Testis (tissue), 3 donors: ENCODE results near the gene MTARC2. TPM values are rescaled to one million over a fixed set of nuclear protein-coding genes. Genes with fewer than 3 reads are reported as not detected.
A peak's percentile ranks its signal among the peaks of the same experiment; 100 is the strongest.

Source experiments
- DNase-seq: peaks from one replicate; pipeline ENCODE4 v3.0.0-alpha.2; 2019
- H3K27ac ChIP-seq, 2 donors: fragments of 200-600 bp; sonication (generic); one replicate each; pipeline ENCODE4 v1.5.1; 2019
- H3K27me3 ChIP-seq: fragments of 200-600 bp; sonication (generic); one replicate; pipeline ENCODE4 v1.5.1; 2019
- H3K36me3 ChIP-seq: fragments of 200-600 bp; sonication (generic); one replicate; pipeline ENCODE4 v1.5.1; 2017; ENCODE audit warnings: low read depth; ENCODE audit errors: missing control alignments
- H3K4me1 ChIP-seq: fragments of 200-600 bp; sonication (generic); one replicate; pipeline ENCODE4 v1.5.1; 2019
- H3K4me3 ChIP-seq, 2 donors: fragments of 200-600 bp; sonication (generic); one replicate each; pipeline ENCODE4 v1.5.1; 2017 to 2019
- H3K9me3 ChIP-seq: fragments of 200-600 bp; sonication (generic); one replicate; pipeline ENCODE4 v1.5.1; 2017
- POLR2A ChIP-seq: fragments of 450-650 bp; IDR thresholded peaks from one replicate; pipeline ENCODE4 v1.6.1; 2017; ENCODE audit warnings: antibody characterized with exemption, mild to moderate bottlenecking, moderate library complexity
- WGBS, 2 donors: methylation state at CpG; one replicate each; pipeline ENCODE4 v1.1.5; 2018; 5-methylcytosine and 5-hydroxymethylcytosine counted together
- intact Hi-C: fragments of 100-400 bp; cut with DNase I; formaldehyde crosslinking; loops from one replicate; pipeline ENCODE4 v1.15.1; 2023; ENCODE audit warnings: low total_unique reads
- polyA plus RNA-seq: library from polyadenylated mRNA; stranded (reverse); fragments of 350-450 nt; fragmentation: Illumina TruSeq; extraction: RNeasy Lipid Tissue Mini Kit (QIAGEN cat#74804); gene quantifications from one replicate; pipeline ENCODE4 v1.2.3, GENCODE V29; 2014; ENCODE audit warnings: low read depth, low replicate concordance; ENCODE audit not compliant: insufficient read depth
- total RNA-seq, 2 donors: library from RNA; depleted of rRNA; stranded (reverse); fragments of >200 nt; gene quantifications; one replicate each; pipeline ENCODE4 v1.2.3, GENCODE V29; 2016
- TF ChIP-seq, protein P1 (sequence below), 3 experiments: fragments of 450-650 bp in 2 of 3; fragments of 200-600 bp in 1 of 3; sonication (generic) in 1 of 3; IDR thresholded peaks; one replicate each; pipeline ENCODE4 v1.5.1; 2016 to 2019; ENCODE audit warnings: antibody characterized with exemption in 3 of 3, mild to moderate bottlenecking in 2 of 3, moderate library complexity in 1 of 3

The MTARC2 gene
- total and polyA plus RNA-seq, 3 donors from 2014 or later = 28.5 to 58.7 (median 56.7) TPM

DNA sequence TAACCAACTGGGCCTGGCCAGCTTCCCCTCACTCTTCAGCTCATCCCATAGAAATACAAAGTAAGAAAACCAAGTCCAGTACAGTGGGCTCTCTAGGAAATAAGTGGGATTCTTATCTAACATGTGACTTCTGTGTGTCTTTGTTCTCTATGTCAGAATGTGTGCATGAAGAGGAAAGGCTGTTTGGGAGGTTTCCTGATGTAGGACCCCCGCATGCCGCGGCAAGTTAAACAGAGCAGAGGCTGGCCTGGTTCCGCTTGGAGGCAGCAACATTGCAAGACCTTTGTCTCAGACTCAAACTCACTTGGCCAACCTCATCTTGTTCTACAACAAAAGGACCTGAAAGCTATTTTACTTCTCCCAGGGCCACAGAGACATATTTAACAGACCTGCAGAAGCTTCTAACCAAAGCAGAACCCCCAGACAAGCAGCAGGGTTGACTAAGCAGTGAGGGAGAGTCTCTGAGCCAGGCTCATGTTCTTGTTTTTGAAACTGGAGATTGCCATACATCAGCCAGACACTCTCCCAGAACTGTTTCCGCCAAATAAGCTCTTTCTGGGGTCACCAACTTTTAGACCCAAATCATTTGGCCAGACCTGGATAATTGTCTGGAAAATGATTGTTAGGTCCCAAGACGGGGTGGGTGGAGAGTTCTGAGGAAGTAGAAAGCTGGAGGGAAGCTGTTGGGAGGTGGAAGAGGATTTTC lies 6.2 kb downstream of the MTARC2 start:
- 78 to 79% methylated on average over 6 of the region's 6 CpGs for WGBS, 2 donors
- H3K27me3 ChIP-seq = no peaks in the 10 kb centered on the region
- TF ChIP-seq, protein P1, sequence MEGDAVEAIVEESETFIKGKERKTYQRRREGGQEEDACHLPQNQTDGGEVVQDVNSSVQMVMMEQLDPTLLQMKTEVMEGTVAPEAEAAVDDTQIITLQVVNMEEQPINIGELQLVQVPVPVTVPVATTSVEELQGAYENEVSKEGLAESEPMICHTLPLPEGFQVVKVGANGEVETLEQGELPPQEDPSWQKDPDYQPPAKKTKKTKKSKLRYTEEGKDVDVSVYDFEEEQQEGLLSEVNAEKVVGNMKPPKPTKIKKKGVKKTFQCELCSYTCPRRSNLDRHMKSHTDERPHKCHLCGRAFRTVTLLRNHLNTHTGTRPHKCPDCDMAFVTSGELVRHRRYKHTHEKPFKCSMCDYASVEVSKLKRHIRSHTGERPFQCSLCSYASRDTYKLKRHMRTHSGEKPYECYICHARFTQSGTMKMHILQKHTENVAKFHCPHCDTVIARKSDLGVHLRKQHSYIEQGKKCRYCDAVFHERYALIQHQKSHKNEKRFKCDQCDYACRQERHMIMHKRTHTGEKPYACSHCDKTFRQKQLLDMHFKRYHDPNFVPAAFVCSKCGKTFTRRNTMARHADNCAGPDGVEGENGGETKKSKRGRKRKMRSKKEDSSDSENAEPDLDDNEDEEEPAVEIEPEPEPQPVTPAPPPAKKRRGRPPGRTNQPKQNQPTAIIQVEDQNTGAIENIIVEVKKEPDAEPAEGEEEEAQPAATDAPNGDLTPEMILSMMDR (IDR thresholded peaks at IDR 0.05) = no peak
- TF ChIP-seq POLR2A = no peak
- no peaks in the 10 kb centered on the region for H3K9me3 ChIP-seq
- no peaks in the 10 kb centered on the region for H3K36me3 ChIP-seq
- no peak overlapping the region for H3K4me3 ChIP-seq
- peak overlapping the region in 1 of 2 donors; percentile 6 for H3K27ac ChIP-seq
- H3K4me1 ChIP-seq = peaks cover 41% of the 10 kb centered on the region
- no peak for DNase-seq
- intact Hi-C loops = no loop called here

DNA sequence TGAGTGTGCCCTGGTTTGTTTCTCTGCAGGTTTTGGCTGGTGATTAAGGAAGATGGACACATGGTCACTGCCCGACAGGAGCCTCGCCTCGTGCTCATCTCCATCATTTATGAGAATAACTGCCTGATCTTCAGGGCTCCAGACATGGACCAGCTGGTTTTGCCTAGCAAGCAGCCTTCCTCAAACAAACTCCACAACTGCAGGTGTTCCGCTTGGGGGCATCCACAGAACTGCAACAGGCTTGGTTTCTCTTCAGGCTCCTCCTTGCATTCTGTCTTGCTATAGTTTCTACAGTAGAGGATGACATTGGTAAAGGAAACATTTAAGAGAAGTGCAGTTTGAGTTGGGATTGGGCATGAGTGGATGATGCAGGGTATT lies 6.8 kb downstream of the MTARC2 start:
- no peaks in the 10 kb centered on the region for H3K36me3 ChIP-seq

DNA sequence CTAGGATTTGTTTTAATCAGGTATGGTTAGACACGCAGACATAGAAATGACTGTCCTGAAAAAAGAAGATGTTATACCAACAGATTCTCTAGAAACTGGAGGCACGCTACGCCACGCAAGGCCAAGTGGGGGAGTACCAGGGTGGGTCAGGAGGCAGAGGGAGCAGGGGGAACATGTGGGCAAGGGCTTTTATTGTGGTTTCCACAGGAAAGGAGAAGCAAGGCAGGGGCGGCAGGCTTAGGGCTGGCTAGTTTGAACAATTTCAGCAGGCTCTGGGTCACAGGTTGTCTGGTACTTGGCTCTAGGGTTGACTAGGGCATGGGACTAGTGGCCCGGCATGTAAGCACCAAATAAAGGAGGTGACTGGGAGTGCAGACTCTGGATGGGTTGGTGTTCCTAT lies 7.2 kb downstream of the MTARC2 start:
- Histone ChIP-seq H3K27me3 (no peaks in the 10 kb centered on the region), H3K4me1 (peaks cover 36% of the 10 kb centered on the region), H3K36me3 (no peaks in the 10 kb centered on the region), H3K4me3 (no peak overlapping the region), H3K9me3 (no peaks in the 10 kb centered on the region), H3K27ac (no peak overlapping the region)
- intact Hi-C loops = no loop called here
- TF ChIP-seq POLR2A = no peak
- TF ChIP-seq, protein P1 (IDR thresholded peaks at IDR 0.05) = no peak
- no peak for DNase-seq
- WGBS, 2 donors = 72 to 89% methylated on average over 6 of the region's 6 CpGs

More for the DNA sequence above, 6.8 kb downstream of the MTARC2 start:
- H3K4me1 ChIP-seq = peaks cover 36% of the 10 kb centered on the region
- no peak overlapping the region for H3K4me3 ChIP-seq
- no peaks in the 10 kb centered on the region for H3K27me3 ChIP-seq
- H3K27ac ChIP-seq = no peak overlapping the region
- no peak for TF ChIP-seq POLR2A
- TF ChIP-seq, protein P1 (IDR thresholded peaks at IDR 0.05) = no peak
- 93 to 98% methylated on average over 4 of the region's 4 CpGs for WGBS, 2 donors
- H3K9me3 ChIP-seq = no peaks in the 10 kb centered on the region
- intact Hi-C loops = no loop called here
- no peak for DNase-seq

DNA sequence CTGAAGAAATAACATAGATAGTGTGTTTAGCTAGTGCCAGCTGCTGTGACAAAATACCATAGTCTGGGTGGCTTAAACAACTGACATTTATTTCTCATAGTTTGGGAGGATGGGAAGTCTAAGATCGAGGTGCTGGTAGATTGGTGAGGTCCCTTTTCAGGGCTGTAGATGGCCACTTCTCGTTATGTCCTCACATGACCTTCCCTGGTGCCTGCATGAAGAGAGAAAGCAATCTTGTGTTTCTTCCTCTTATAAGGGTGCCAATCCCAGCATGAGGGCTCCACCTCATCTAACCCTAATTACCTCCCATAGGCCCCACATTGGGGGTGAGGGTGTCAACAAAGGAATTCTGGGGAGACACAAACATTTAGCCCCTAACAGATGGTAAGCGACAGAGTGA lies 9.3 kb downstream of the MTARC2 start:
- intact Hi-C loops = no loop called here
- Histone ChIP-seq H3K4me1 (peaks cover 21% of the 10 kb centered on the region), H3K27me3 (no peaks in the 10 kb centered on the region), H3K4me3 (no peak overlapping the region), H3K9me3 (no peaks in the 10 kb centered on the region), H3K27ac (no peak overlapping the region), H3K36me3 (no peaks in the 10 kb centered on the region)
- no peak for DNase-seq
- TF ChIP-seq, protein P1 (IDR thresholded peaks at IDR 0.05) = no peak
- TF ChIP-seq POLR2A = no peak
- 86 to 89% methylated on average over 3 of the region's 3 CpGs for WGBS, 2 donors

DNA sequence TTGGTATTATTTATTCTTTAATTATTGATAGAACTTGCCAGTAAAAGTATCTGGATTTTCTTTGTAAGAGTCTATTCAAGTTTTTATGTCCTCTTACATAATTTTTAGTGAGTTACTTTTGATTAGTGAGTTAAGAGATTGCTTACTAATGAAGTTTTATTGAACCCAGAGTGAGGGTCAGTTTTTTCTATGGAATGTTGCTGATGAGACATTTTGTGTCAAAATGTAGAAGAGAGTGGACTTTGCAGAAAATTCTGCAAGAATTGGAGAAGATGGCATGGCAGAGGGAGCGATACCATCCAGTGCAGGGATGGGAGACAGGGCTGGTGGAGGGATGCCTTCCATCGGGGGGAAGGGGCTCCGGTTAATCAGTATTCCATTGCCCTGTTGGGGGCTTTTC lies 11.0 kb downstream of the MTARC2 start:
- H3K27me3 ChIP-seq = no peaks in the 10 kb centered on the region
- H3K4me3 ChIP-seq = no peak overlapping the region
- no peaks in the 10 kb centered on the region for H3K9me3 ChIP-seq
- no peak overlapping the region for H3K27ac ChIP-seq
- H3K4me1 ChIP-seq = peaks cover 6% of the 10 kb centered on the region
- intact Hi-C loops = no loop called here
- DNase-seq = no peak
- H3K36me3 ChIP-seq = no peaks in the 10 kb centered on the region
- WGBS, 2 donors = 96% methylated on average over 3 of the region's 3 CpGs
- TF ChIP-seq POLR2A = no peak
- TF ChIP-seq, protein P1 (IDR thresholded peaks at IDR 0.05) = no peak
